Measurements from ENCODE around the gene OLFML2A. TPM values are rescaled to one million over a fixed set of nuclear protein-coding genes. Genes with fewer than 3 reads are reported as not detected.

OLFML2A gene
- total RNA-seq, 1 donor from 2014 or later: 148 TPM

GRCh38 chr9:124779368-124780059, 2.6 kb downstream of the OLFML2A start:
- H3K79me2 ChIP-seq (ENCODE audit: insufficient read depth, low read length): no peaks in the 10 kb centered on the region
- H3K4me2 ChIP-seq (ENCODE audit: low read length): peak overlapping the region; percentile 81
- no peaks in the 10 kb centered on the region for H3K36me3 ChIP-seq (ENCODE audit: insufficient read depth, low read length)
- H3K27ac ChIP-seq (ENCODE audit: low read depth, low read length): peak overlapping the region; percentile 36
- DNase-seq (ENCODE audit: low read depth) (peak; percentile 96), FAIRE-seq (no peak)
- no peaks in the 10 kb centered on the region for H3K27me3 Mint-ChIP-seq (ENCODE audit: low read depth, unreplicated experiment)
- H3K27me3 ChIP-seq (ENCODE audit: insufficient read depth, low read length): no peaks in the 10 kb centered on the region
- peaks cover 3% of the 10 kb centered on the region for H3K36me3 Mint-ChIP-seq (ENCODE audit: low read depth, unreplicated experiment)
- H2AFZ ChIP-seq (ENCODE audit: low read depth, low read length): peak overlapping the region; percentile 62
- no peaks in the 10 kb centered on the region for H3K9me3 ChIP-seq (ENCODE audit: insufficient read depth, low read depth, low read length)
- H4K20me1 ChIP-seq (ENCODE audit: insufficient read depth, low read length): no peaks in the 10 kb centered on the region
- H3K27ac Mint-ChIP-seq (ENCODE audit: unreplicated experiment): peak overlapping the region; percentile 88
- TF ChIP-seq CTCF (IDR thresholded peaks at IDR 0.05; ENCODE audit: insufficient read depth, low read depth, low read length): no peak
- TF ChIP-seq EZH2 (IDR thresholded peaks at IDR 0.05; ENCODE audit: insufficient read depth, low read length): no peak
- peaks cover 21% of the 10 kb centered on the region for H3K4me1 Mint-ChIP-seq (ENCODE audit: low read depth, unreplicated experiment)
- peaks cover 20% of the 10 kb centered on the region for H3K4me1 ChIP-seq (ENCODE audit: insufficient read depth, low read length)
- no peaks in the 10 kb centered on the region for H3K9me3 Mint-ChIP-seq (ENCODE audit: unreplicated experiment)
- H3K4me3 Mint-ChIP-seq (ENCODE audit: unreplicated experiment): peak overlapping the region; percentile 77
- H3K4me3 ChIP-seq (ENCODE audit: insufficient read depth, low read depth, low read length): peak overlapping the region; percentile 7
- H3K9ac ChIP-seq (ENCODE audit: low read length): peak overlapping the region; percentile 52

GRCh38 chr9:124780060-124780756, 3.3 kb downstream of the OLFML2A start:
- Histone ChIP-seq H3K79me2 (ENCODE audit: insufficient read depth, low read length) (no peaks in the 10 kb centered on the region), H3K4me3 (ENCODE audit: insufficient read depth, low read depth, low read length) (peak overlapping the region; percentile 7), H4K20me1 (ENCODE audit: insufficient read depth, low read length) (no peaks in the 10 kb centered on the region), H3K4me2 (ENCODE audit: low read length) (peak overlapping the region; percentile 81), H3K4me1 (ENCODE audit: insufficient read depth, low read length) (peaks cover 20% of the 10 kb centered on the region), H2AFZ (ENCODE audit: low read depth, low read length) (peak overlapping the region; percentile 62), H3K36me3 (ENCODE audit: insufficient read depth, low read length) (no peaks in the 10 kb centered on the region), H3K27ac (ENCODE audit: low read depth, low read length) (peak overlapping the region; percentile 34), H3K9me3 (ENCODE audit: insufficient read depth, low read depth, low read length) (no peaks in the 10 kb centered on the region), H3K27me3 (ENCODE audit: insufficient read depth, low read length) (no peaks in the 10 kb centered on the region), H3K9ac (ENCODE audit: low read length) (peak overlapping the region; percentile 52)
- Mint-ChIP-seq H3K4me1 (ENCODE audit: low read depth, unreplicated experiment) (peaks cover 23% of the 10 kb centered on the region), H3K36me3 (ENCODE audit: low read depth, unreplicated experiment) (peaks cover 3% of the 10 kb centered on the region), H3K4me3 (ENCODE audit: unreplicated experiment) (peak overlapping the region; percentile 72), H3K9me3 (ENCODE audit: unreplicated experiment) (no peaks in the 10 kb centered on the region), H3K27me3 (ENCODE audit: low read depth, unreplicated experiment) (no peaks in the 10 kb centered on the region), H3K27ac (ENCODE audit: unreplicated experiment) (peak overlapping the region; percentile 88)
- DNase-seq (ENCODE audit: low read depth) (no peak), FAIRE-seq (no peak)
- TF ChIP-seq CTCF (IDR thresholded peaks at IDR 0.05; ENCODE audit: insufficient read depth, low read depth, low read length) (no peak), EZH2 (IDR thresholded peaks at IDR 0.05; ENCODE audit: insufficient read depth, low read length) (no peak)
